Smooth muscle cell of the brain vasculature (primary cell): Measurements from ENCODE around the gene GRIP1.

Experiments
- DNase-seq: peaks from one replicate; pipeline ENCODE4 v3.0.0-alpha.2; 2012; ENCODE audit warnings: low read depth, low spot score

Gene GRIP1

GRCh38 chr12:66600903-66601302 is 78.0 kb downstream of the GRIP1 start:
- DNase-seq = no peak

- DNase-seq = no peak
These were observed 79.1 kb downstream of the GRIP1 start for GRCh38 chr12:66599816-66600215.

- DNase-seq = no peak
These were observed 80.3 kb downstream of the GRIP1 start for GRCh38 chr12:66598608-66599007.

GRCh38 chr12:66598079-66598478 is 80.8 kb downstream of the GRIP1 start:
- DNase-seq = no peak

GRCh38 chr12:66596199-66596598 is 82.7 kb downstream of the GRIP1 start:
- DNase-seq = no peak

GRCh38 chr12:66594688-66595087 is 84.2 kb downstream of the GRIP1 start:
- no peak for DNase-seq

- no peak for DNase-seq
These were observed 88.4 kb downstream of the GRIP1 start for GRCh38 chr12:66590275-66590985.

GRCh38 chr12:66589095-66589494 is 89.8 kb downstream of the GRIP1 start:
- no peak for DNase-seq

GRCh38 chr12:66587912-66588311 is 91.0 kb downstream of the GRIP1 start:
- DNase-seq = no peak

- DNase-seq = no peak
These were observed 94.2 kb downstream of the GRIP1 start for GRCh38 chr12:66584673-66585072.

GRCh38 chr12:66573605-66574004 is 105.3 kb downstream of the GRIP1 start:
- DNase-seq = no peak

GRCh38 chr12:66572845-66573244 is 106.0 kb downstream of the GRIP1 start:
- no peak for DNase-seq

GRCh38 chr12:66571361-66571915 is 107.4 kb downstream of the GRIP1 start:
- DNase-seq = no peak

- DNase-seq = no peak
These were observed 115.7 kb downstream of the GRIP1 start for GRCh38 chr12:66563220-66563619.

- no peak for DNase-seq
These were observed 123.8 kb downstream of the GRIP1 start for GRCh38 chr12:66555113-66555512.

GRCh38 chr12:66552716-66553115 is 126.2 kb downstream of the GRIP1 start:
- no peak for DNase-seq

GRCh38 chr12:66550626-66551025 is 128.2 kb downstream of the GRIP1 start:
- DNase-seq = no peak

- no peak for DNase-seq
These were observed 129.9 kb downstream of the GRIP1 start for GRCh38 chr12:66549050-66549389.

GRCh38 chr12:66548338-66549049 is 130.4 kb downstream of the GRIP1 start:
- no peak for DNase-seq

- DNase-seq = no peak
These were observed 137.4 kb downstream of the GRIP1 start for GRCh38 chr12:66541426-66541825.

GRCh38 chr12:66539431-66539830 is 139.4 kb downstream of the GRIP1 start:
- DNase-seq = no peak

GRCh38 chr12:66538970-66539369 is 139.9 kb downstream of the GRIP1 start:
- no peak for DNase-seq

- DNase-seq = no peak
These were observed 141.0 kb downstream of the GRIP1 start for GRCh38 chr12:66537876-66538275.
